SU-DHL-6 (cell line): ENCODE measurements around the gene PBX2.

ENCODE experiments used
- EZH2phosphoT487 ChIP-seq: fragments of 200-600 bp; sonication (generic), shearing (Covaris generic); conservative IDR thresholded peaks from 2 replicates; pipeline ENCODE4 v1.6.1; 2018; ENCODE audit warnings: mild to moderate bottlenecking, antibody characterized with exemption, low read length, moderate library complexity, mixed read lengths
- TF ChIP-seq, protein P1 (sequence below): fragments of 200-600 bp; sonication (generic); IDR thresholded peaks from one replicate; pipeline ENCODE4 v1.5.1; 2017; ENCODE audit warnings: antibody characterized with exemption, mild to moderate bottlenecking, low read length, moderate library complexity; ENCODE audit not compliant: insufficient read depth, poor library complexity, severe bottlenecking

DNA sequence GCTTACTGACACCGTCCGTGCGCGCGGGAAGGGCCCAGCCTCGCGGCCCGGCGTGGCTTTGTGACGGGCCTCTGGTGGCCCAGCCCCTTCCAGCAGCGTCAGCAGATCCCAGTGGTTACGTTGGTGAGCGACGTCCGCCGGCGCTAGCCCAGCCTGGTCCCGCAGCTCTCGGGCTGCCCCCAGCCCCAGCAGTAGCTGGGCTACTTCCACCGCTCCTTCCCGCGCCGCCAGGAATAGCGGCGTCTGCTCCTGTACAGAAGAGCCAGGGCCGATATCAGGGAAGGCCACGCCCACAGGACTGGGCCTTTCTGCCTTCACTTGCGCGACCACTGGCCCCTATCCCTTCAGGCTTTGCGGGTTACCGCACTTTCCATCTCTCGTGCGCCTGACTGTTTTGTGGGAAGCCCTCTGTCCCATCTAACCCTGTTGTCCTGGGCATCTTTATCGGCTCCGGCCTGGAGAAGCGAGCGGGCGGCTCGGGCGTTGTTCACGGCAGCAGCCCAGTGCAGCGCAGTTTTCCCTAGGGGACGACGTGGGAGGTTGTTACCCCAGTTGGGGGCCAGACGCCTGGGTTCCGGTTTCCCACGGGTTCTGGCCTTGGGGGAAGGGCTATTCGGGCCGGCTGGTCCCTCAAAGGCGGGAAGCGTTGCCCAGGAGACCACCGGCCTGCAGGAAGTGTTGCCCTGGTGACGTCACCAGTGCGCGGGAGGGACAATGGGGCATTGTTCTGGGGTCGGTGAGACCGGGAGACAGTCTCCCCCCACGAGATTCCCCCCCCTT lies 6.1 kb upstream of the PBX2 start:
- TF ChIP-seq, protein P1, sequence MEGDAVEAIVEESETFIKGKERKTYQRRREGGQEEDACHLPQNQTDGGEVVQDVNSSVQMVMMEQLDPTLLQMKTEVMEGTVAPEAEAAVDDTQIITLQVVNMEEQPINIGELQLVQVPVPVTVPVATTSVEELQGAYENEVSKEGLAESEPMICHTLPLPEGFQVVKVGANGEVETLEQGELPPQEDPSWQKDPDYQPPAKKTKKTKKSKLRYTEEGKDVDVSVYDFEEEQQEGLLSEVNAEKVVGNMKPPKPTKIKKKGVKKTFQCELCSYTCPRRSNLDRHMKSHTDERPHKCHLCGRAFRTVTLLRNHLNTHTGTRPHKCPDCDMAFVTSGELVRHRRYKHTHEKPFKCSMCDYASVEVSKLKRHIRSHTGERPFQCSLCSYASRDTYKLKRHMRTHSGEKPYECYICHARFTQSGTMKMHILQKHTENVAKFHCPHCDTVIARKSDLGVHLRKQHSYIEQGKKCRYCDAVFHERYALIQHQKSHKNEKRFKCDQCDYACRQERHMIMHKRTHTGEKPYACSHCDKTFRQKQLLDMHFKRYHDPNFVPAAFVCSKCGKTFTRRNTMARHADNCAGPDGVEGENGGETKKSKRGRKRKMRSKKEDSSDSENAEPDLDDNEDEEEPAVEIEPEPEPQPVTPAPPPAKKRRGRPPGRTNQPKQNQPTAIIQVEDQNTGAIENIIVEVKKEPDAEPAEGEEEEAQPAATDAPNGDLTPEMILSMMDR: no peak
- no peak for TF ChIP-seq EZH2phosphoT487
